Heart left ventricle (tissue), 13 donors: ENCODE results near the gene SYNPO2L.
"Not testable (repeated sequence)": the region's sequence is repeated elsewhere in the genome, so short reads cannot be mapped to it uniquely, and the experiment has no call there.

Source experiments
- CTCF ChIP-seq, 12 donors: fragments of 200-600 bp; sonication (generic) in 4 of 12; IDR thresholded peaks; one replicate each; pipeline versions ENCODE4 v1.5.0 to v1.8.0; 2018 to 2022; ENCODE audit warnings: antibody characterized with exemption in 12 of 12, mild to moderate bottlenecking in 5 of 12
- POLR2A ChIP-seq, 2 donors: fragments of 450-650 bp; IDR thresholded peaks; one replicate each; pipeline ENCODE4 v1.6.1; 2017; ENCODE audit warnings: antibody characterized with exemption in 2 of 2, mild to moderate bottlenecking in 2 of 2, moderate library complexity in 2 of 2
- donor health status: ischemic (EF 13 %, LVEDD 7.1; RV severe dilation, severe dysfunction).
- donor health status: DM: no; HTN: yes; CAD: no.
- donor health status: DM: no; HTN: no; CAD: no.
- donor health status: ischemic (EF 25% LVEDD 6.9; RV normal size, moderate dysfunction).
- donor health status: ischemic (EF 25% LVEDD 5.7; RV mildly dilated, moderate dysfunction).
- donor health status: ischemic (EF 35%, LVEDD 5.7; RV mildly dilated, moderate dysfunction).
- donor health status: nonischemic (EF 11% LVEDD 7.7; RV severe dilation, severe dysfunction).
- donor health status: DM: yes; HTN: yes; CAD: no.
- donor health status: PGD.
- donor health status: ischemic (EF 29% LVEDD 5.4; RV normal size, mild dysfunction).
- donor health status: nonischemic (EF 23%, LVEDD 6.1; RV moderate dilation, normal function).

- TF ChIP-seq POLR2A, CTCF (IDR thresholded peaks at IDR 0.05): not testable (repeated sequence)
These were observed 31.8 kb upstream of the SYNPO2L start for GRCh38 chr10:73687641-73688040.
